ENCODE results near the gene FSTL5.

The FSTL5 gene

DNA sequence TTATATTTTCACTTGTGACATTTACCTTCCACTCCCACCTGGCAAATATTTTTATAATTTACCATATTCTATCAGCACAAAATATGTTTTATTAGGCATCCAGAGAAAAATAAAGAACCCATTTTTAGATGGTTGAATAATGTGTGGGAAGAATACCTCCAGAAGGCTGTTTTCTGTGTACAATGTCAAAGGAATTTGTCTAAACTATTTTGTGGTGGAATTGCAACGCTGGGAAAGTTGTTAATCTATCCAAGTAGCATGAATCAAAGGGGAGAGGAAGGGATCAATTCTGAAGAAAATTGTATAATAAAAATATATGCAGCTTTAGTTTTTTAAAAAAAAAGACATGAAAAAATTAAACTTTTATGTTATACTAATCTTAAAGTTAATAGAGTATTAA is 706.5 kb downstream of the FSTL5 start:
- no peak for DNase-seq
- TF ChIP-seq GATA1 (IDR thresholded peaks at IDR 0.05; ENCODE audit: low read depth, low read length) = no peak
- no peak for TF ChIP-seq POLR2A (IDR thresholded peaks at IDR 0.05; ENCODE audit: low read length)

DNA sequence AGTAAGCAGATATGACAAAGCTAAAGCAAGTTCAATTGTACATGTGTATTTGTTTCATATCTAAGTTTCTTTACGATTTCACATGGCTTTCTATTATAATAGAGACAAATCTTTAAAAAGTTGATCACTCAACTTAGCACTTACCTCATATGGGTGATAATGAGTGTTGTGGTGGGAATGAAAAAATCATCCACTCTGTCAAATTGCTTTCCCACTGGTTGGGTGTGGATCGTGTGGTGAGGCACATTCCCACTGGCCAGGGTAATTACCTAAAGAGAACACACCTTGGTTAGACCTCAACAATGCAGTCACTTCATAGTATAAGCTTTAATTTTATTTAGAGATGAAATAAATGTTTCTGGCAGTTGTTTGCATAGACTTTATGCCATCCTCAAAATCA is 708.9 kb downstream of the FSTL5 start:
- DNase-seq = no peak
- no peak for TF ChIP-seq POLR2A (IDR thresholded peaks at IDR 0.05; ENCODE audit: low read length)
- no peak for TF ChIP-seq GATA1 (IDR thresholded peaks at IDR 0.05; ENCODE audit: low read depth, low read length)

DNA sequence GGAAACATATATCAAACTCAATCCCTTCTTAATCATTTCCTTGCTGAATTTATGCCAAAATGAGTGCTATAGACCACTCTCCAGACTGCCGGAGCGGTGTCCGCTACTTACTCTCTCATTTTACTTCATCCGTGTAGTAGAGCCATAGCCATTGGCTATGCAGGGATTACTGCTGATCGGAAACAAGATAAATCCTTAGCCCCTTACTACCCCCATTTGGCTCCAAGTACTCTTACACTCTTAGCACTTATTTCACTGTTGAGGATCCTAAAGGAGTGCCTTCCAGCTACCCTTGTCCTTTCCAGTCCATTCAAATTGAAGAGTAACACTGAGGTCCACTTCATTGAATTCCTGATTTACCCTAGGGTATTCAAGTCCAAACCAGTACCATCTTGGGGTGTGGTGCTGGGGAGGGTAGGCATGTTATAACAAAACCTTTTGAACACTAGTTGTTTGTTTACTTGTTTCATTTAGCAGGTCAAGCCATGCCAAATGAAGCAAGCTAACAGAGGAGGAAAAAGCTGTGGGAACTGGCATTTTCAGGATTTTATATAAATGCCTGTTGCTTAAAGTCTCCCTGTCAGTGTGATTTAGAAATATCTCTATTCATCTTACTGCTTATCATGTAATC is 715.1 kb downstream of the FSTL5 start:
- no peak for DNase-seq
- TF ChIP-seq GATA1 (IDR thresholded peaks at IDR 0.05; ENCODE audit: low read depth, low read length) (no peak), POLR2A (IDR thresholded peaks at IDR 0.05; ENCODE audit: low read length) (no peak)

DNA sequence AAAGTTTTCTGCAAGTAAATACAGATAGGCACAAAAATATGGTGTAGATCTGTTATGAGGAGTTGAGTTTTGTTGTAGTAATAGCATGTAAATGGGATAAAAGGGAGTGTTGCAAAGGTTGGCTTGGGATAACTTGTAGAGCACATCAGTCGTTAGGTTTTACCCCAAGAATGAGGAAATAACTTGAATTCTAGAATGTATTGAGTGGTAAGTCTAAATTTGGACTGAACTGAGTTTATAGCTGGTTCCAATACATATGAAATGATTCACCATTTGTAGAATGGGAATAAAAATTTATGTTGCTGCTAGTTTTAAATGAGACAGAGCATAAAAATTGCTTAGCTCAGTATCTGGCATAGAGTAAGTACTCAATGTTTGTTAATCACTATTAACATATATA is 719.2 kb downstream of the FSTL5 start:
- TF ChIP-seq POLR2A (IDR thresholded peaks at IDR 0.05; ENCODE audit: low read length) (no peak), GATA1 (IDR thresholded peaks at IDR 0.05; ENCODE audit: low read depth, low read length) (no peak)

DNA sequence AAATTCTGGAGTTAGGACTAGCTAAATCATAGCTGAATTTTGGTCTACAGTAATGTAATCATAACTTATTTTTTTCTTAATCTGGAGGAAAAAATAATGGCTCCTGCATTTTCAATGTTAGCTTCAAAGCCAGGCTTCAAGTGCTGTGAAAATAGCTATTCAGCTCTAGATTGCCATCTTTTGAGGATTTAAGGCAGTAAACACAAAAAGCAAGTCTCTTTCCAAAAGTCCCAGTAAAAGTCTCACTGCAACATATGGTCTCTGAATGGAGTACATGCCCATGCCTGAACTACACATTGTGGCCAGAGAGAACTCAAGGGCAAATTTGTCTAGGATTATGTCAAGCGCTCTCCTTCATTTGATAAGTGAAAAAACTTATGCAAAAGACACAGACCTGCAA is 720.9 kb downstream of the FSTL5 start:
- TF ChIP-seq GATA1 (IDR thresholded peaks at IDR 0.05; ENCODE audit: low read depth, low read length) (no peak), POLR2A (IDR thresholded peaks at IDR 0.05; ENCODE audit: low read length) (no peak)
- no peak for DNase-seq

More for the DNA sequence above, 719.2 kb downstream of the FSTL5 start:
- DNase-seq = no peak

DNA sequence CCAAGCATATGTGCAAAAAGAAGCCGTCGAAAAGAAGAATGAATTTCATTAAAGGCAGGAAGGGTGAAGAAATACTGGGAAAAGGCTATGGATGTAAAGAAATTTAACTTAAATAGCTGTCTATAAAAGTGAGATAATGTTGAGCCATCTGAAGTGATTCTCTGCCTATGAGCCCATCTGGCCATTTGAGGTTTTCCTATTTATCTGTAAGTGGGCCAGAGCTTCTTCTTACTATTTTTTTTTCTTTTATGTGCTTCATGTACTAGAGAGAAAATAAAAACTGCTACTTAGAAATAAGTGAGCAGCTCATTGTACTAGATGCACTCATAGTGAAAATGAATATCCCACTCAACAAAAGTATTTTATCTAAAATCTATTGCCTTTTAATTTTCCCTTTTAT is 725.7 kb downstream of the FSTL5 start:
- TF ChIP-seq POLR2A (IDR thresholded peaks at IDR 0.05; ENCODE audit: low read length) (no peak), GATA1 (IDR thresholded peaks at IDR 0.05; ENCODE audit: low read depth, low read length) (no peak)
- DNase-seq = no peak

DNA sequence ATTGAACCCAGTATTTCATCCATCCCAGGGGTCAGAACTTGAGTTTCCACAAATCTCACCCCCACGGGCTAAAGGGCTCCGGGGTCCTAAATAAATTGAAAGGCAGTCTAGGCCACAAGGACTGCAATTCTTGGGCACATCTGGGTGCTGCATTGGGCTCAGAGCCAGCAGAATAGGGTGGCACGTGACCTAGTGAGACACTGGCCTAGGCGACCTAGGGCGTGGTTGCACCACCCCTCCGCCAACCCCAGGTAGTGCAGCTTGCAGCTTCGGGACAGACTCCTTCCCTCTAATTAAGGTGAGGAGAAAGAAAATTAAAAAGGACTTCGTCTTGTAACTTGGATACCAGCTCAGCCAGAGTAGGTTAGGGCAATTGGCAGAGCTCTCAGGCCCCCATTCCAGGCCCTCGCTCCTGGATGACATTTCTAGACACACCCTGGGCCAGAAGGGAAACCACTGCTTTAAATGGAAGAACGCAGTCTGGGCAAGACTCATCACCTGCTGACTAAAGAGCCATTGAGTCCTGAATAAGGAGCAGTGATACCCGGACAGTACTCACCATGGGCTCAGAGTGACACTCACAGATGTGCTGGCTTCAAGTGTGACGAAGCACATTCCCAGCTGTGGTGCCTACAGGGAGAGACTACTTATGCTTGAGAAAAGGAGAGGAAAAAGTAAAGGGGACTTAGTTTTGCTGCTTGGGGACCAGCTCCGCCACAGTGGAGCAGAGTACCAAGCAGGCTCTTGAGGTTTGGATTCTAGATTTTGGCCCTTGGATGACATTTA is 735.4 kb downstream of the FSTL5 start:
- TF ChIP-seq POLR2A (IDR thresholded peaks at IDR 0.05; ENCODE audit: low read length) (no peak), GATA1 (IDR thresholded peaks at IDR 0.05; ENCODE audit: low read depth, low read length) (no peak)
- no peak for DNase-seq

DNA sequence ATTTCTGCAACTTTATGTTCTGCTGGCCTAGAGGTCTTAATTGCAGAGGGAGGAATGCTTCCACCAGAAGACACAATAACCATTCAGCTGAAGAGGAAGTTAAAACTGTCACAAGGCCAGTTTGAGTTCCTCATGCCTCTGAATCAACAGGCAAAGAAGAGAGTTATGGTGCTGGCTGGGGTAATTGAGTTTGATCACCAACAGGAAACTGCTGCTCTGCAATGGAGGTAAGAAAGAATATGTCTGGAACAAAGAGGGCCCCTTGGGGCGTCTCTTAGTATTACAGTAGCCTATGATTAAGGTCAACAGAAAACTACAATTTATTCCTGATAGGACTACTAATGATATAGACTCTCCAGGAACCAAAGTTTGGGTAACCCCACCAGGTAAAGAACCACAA is 744.0 kb downstream of the FSTL5 start:
- no peak for TF ChIP-seq POLR2A (IDR thresholded peaks at IDR 0.05; ENCODE audit: low read length)
- no peak for TF ChIP-seq GATA1 (IDR thresholded peaks at IDR 0.05; ENCODE audit: low read depth, low read length)
- no peak for DNase-seq

DNA sequence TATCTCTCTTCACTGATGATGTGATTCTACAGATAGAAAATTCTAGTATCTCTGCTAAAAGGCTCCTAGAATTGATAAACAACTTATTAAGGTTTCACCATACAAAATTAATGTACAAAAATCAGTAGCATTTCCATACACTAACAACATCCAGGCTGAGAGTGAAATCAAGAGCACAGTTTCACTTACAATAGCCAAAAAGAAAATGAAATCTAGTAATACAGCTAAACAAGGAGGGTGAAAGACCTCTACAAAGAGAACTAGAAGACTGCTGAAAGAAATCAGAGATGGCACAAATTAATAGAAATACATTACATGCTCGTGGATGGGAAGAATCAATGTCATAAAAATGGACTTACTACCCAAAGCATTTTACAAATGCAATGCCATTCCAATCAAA is 751.9 kb downstream of the FSTL5 start:
- no peak for DNase-seq
- TF ChIP-seq GATA1 (IDR thresholded peaks at IDR 0.05; ENCODE audit: low read depth, low read length) (no peak), POLR2A (IDR thresholded peaks at IDR 0.05; ENCODE audit: low read length) (no peak)

DNA sequence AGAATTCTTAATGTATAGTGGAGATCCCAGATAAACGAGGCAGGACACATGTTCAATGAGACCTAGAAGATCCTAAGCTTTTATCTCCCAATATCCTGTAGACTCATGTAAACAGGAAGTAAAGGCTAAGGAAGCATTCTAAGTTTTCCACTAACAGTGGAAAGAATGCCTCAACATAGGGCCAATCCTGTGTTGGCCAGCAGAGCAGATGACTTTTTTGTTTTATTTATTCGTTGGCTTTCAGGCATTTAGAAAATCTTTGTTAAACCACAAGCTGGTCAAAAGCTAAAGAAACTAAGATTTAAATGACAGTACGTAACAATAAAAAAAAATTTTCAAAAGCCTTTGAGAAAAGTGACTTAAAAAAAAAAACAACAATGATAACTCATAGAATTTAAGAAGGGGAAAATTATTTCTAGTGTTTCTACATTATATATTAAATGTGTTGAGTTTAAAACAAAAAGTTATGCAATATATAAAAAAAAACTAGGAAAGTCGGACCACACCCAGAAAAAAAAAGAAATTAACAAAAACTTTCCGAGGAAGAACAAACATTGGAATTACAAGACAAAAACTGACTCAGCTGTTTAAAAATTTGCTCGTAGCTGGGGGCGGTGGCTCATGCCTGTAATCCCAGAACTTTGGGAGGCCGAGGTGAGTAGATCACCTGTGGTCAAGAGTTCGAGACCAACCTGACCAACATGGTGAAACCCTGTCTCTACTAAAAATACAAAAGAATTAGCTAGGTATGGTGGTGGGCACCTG is 759.3 kb downstream of the FSTL5 start:
- no peak for DNase-seq

DNA sequence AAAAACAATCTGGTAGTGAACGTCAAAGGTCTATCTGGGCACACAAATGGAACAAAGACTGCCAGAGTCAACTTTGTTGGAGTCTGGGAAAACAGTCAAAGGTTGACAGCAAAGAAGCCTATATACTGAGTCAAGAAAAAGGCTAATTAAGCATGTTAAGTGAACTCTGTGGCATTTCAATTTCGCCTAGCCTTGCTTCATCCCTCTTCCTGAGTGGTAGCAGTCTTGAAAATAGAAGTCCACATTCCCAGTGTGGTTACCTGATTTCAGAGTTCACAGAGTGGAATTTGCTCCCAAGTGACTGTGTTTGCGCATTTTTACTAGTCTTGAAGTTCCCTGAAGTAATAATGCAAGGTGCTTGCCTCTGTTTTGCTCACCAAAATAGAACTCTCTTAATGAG is 760.0 kb downstream of the FSTL5 start:
- DNase-seq = no peak
- no peak for TF ChIP-seq GATA1 (IDR thresholded peaks at IDR 0.05; ENCODE audit: low read depth, low read length)
- TF ChIP-seq POLR2A (IDR thresholded peaks at IDR 0.05; ENCODE audit: low read length) = no peak

More for the DNA sequence above, 759.3 kb downstream of the FSTL5 start:
- TF ChIP-seq GATA1 (IDR thresholded peaks at IDR 0.05; ENCODE audit: low read depth, low read length) (no peak), POLR2A (IDR thresholded peaks at IDR 0.05; ENCODE audit: low read length) (no peak)

DNA sequence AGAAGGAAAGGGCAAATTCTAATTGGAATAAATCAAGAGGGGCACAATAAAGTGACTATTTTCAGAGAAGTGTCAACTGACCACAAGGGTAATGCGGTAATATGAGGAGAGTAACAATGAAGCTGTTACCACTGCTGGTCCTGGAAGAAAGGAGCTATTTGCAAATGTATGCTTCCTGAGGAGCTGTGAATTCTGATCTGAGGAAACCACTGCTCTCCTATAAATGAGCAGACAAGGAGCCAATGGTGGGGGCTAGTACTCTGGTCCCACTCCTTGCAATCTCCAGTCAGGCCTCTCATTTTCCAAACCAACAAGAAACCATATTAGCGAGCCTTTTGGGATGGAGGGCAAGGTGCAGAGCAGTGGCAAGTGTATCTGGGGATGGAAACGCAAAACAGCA is 770.2 kb downstream of the FSTL5 start:
- TF ChIP-seq GATA1 (IDR thresholded peaks at IDR 0.05; ENCODE audit: low read depth, low read length) (no peak), POLR2A (IDR thresholded peaks at IDR 0.05; ENCODE audit: low read length) (no peak)
- DNase-seq = no peak

DNA sequence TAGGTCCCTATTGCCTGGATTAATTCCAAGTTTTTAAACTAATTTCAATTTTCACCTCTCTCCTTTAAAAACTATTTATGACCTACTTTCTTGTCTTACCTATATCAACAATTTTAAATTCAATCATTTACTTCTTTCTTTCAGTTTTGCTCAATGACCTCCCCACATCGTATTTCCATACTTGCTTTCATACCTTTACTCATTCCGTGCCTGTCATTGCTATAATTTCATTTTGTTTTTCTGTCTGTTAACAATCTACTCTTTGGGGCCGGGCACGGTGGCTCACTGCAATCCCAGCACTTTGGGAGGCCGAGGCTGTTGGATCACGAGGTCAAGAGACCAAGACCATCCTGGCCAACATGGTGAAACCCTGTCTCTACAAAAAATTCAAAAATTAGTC is 781.1 kb downstream of the FSTL5 start:
- TF ChIP-seq GATA1 (IDR thresholded peaks at IDR 0.05; ENCODE audit: low read depth, low read length) (no peak), POLR2A (IDR thresholded peaks at IDR 0.05; ENCODE audit: low read length) (no peak)

DNA sequence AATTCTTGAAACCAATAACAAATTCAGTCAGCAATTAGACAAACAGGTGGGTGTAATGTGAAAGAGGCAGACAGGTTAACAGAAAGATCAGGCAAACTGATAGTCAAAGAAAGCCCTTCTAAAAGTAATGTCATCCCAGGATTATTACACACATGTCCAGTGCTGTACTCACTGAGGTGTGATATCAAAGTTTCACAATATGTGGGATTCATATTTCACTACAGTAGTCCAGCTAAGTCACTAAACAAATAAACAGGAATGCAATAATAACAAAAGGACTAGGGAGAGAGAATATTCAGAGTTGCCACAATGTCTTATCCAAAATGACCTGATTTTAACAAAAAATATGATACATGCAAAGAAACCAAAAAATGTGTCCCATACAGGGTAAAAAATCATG is 787.5 kb downstream of the FSTL5 start:
- no peak for TF ChIP-seq GATA1 (IDR thresholded peaks at IDR 0.05; ENCODE audit: low read depth, low read length)
- no peak for TF ChIP-seq POLR2A (IDR thresholded peaks at IDR 0.05; ENCODE audit: low read length)
- DNase-seq = no peak

More for the DNA sequence above, 781.1 kb downstream of the FSTL5 start:
- DNase-seq = no peak

Measured in erythroblast (primary cell).